SK-N-MC (cell line): ENCODE results near the gene C20orf144.
"Not testable (repeated sequence)": the region's sequence is repeated elsewhere in the genome, so short reads cannot be mapped to it uniquely, and the experiment has no call there.

ENCODE experiments used
- DNase-seq: peaks from one replicate; pipeline ENCODE4 v3.0.0-alpha.2; 2011; ENCODE audit warnings: low read depth, low spot score
- H3K27ac ChIP-seq: fragments of 200-600 bp; sonication (generic); 2 replicates; pipeline ENCODE4 v1.5.1; 2016; ENCODE audit warnings: mixed run types
- H3K36me3 ChIP-seq: fragments of 200-600 bp; sonication (generic); 2 replicates; pipeline ENCODE4 v1.6.1; 2017; ENCODE audit warnings: antibody characterized with exemption, low read length, mixed read lengths; ENCODE audit not compliant: insufficient read depth
- H3K4me3 ChIP-seq: fragments of 200-600 bp; sonication (generic); 2 replicates; pipeline ENCODE4 v1.5.1; 2016
- H3K9ac ChIP-seq: fragments of 200-600 bp; sonication (generic); 2 replicates; pipeline ENCODE4 v1.8.0; 2017; ENCODE audit warnings: mixed run types, mixed read lengths; ENCODE audit not compliant: insufficient read length
- H3K9me3 ChIP-seq: fragments of 200-600 bp; sonication (generic); 2 replicates; pipeline ENCODE4 v1.6.1; 2017; ENCODE audit warnings: low read depth, mild to moderate bottlenecking, antibody characterized with exemption, low read length, moderate library complexity, mixed read lengths
- EZH2 ChIP-seq: fragments of 200-600 bp; sonication (generic); IDR thresholded peaks from one replicate; pipeline ENCODE4 v1.6.1; 2017; ENCODE audit warnings: antibody characterized with exemption
- FOXP2 ChIP-seq: optimal IDR thresholded peaks from 2 replicates; pipeline ENCODE3; 2011; ENCODE audit warnings: mild to moderate bottlenecking, moderate library complexity; ENCODE audit not compliant: insufficient read depth; ENCODE audit errors: extremely low read length, control extremely low read depth
- POLR2AphosphoS5 ChIP-seq: IDR thresholded peaks from 2 replicates; pipeline ENCODE4 v1.6.1; 2012; ENCODE audit warnings: mild to moderate bottlenecking, low read depth, low read length, borderline replicate concordance

The C20orf144 gene

GRCh38 chr20:33630507-33630906, 31.6 kb upstream of the C20orf144 start:
- DNase-seq = no peak
- H3K27ac ChIP-seq = no peak overlapping the region
- H3K9ac ChIP-seq = no peak overlapping the region
- no peak overlapping the region for H3K4me3 ChIP-seq
- no peaks in the 10 kb centered on the region for H3K9me3 ChIP-seq
- TF ChIP-seq EZH2 = no peak
- TF ChIP-seq FOXP2 = no peak
- TF ChIP-seq POLR2AphosphoS5 = no peak
- peaks cover 41% of the 10 kb centered on the region for H3K36me3 ChIP-seq

- H3K9ac ChIP-seq, H3K4me3 ChIP-seq, DNase-seq, H3K9me3 ChIP-seq, H3K27ac ChIP-seq: not testable (repeated sequence)
- peaks cover 40% of the 10 kb centered on the region for H3K36me3 ChIP-seq
These were observed 30.2 kb upstream of the C20orf144 start for GRCh38 chr20:33631910-33632309.

GRCh38 chr20:33635341-33635740, 26.8 kb upstream of the C20orf144 start:
- H3K36me3 ChIP-seq = peaks cover 25% of the 10 kb centered on the region; the same call in 1 of the 2 replicates
- H3K27ac ChIP-seq = no peak overlapping the region
- H3K9me3 ChIP-seq = no peaks in the 10 kb centered on the region
- no peak overlapping the region for H3K4me3 ChIP-seq
- no peak overlapping the region for H3K9ac ChIP-seq
- TF ChIP-seq FOXP2 (no peak), EZH2 (no peak), POLR2AphosphoS5 (no peak)
- DNase-seq = no peak

- H3K4me3 ChIP-seq = no peak overlapping the region
- no peak for DNase-seq
- TF ChIP-seq FOXP2 (no peak), EZH2 (no peak), POLR2AphosphoS5 (no peak)
- no peak overlapping the region for H3K27ac ChIP-seq
- H3K9ac ChIP-seq = no peak overlapping the region
- H3K36me3 ChIP-seq = peaks cover 25% of the 10 kb centered on the region; the same call in 1 of the 2 replicates
- no peaks in the 10 kb centered on the region for H3K9me3 ChIP-seq
These were observed 25.4 kb upstream of the C20orf144 start for GRCh38 chr20:33636776-33637175.

GRCh38 chr20:33640287-33640686, 21.8 kb upstream of the C20orf144 start:
- Histone ChIP-seq H3K4me3 (no peak overlapping the region), H3K9ac (no peak overlapping the region), H3K9me3 (no peaks in the 10 kb centered on the region), H3K36me3 (peaks cover 31% of the 10 kb centered on the region; the same call in 1 of the 2 replicates), H3K27ac (no peak overlapping the region)
- DNase-seq = no peak
- TF ChIP-seq FOXP2 = no peak
- TF ChIP-seq POLR2AphosphoS5 = no peak
- no peak for TF ChIP-seq EZH2

GRCh38 chr20:33644313-33645071, 17.6 kb upstream of the C20orf144 start:
- TF ChIP-seq EZH2 = no peak
- no peak for TF ChIP-seq FOXP2
- no peak for TF ChIP-seq POLR2AphosphoS5
- no peaks in the 10 kb centered on the region for H3K9me3 ChIP-seq
- H3K27ac ChIP-seq = no peak overlapping the region
- peaks cover 20% of the 10 kb centered on the region; the same call in 1 of the 2 replicates for H3K36me3 ChIP-seq
- DNase-seq = no peak
- H3K9ac ChIP-seq = no peak overlapping the region
- H3K4me3 ChIP-seq = no peak overlapping the region

GRCh38 chr20:33645072-33645358, 17.1 kb upstream of the C20orf144 start:
- no peaks in the 10 kb centered on the region for H3K9me3 ChIP-seq

GRCh38 chr20:33645396-33645795, 16.7 kb upstream of the C20orf144 start:
- no peak overlapping the region for H3K9ac ChIP-seq
- no peak overlapping the region for H3K4me3 ChIP-seq
- H3K36me3 ChIP-seq = peaks cover 15% of the 10 kb centered on the region; the same call in 1 of the 2 replicates
- no peak overlapping the region for H3K27ac ChIP-seq
- DNase-seq = no peak
- H3K9me3 ChIP-seq = no peaks in the 10 kb centered on the region
- TF ChIP-seq EZH2 (no peak), POLR2AphosphoS5 (no peak), FOXP2 (no peak)

More at GRCh38 chr20:33645072-33645358, 17.1 kb upstream of the C20orf144 start:
- H3K36me3 ChIP-seq = peaks cover 15% of the 10 kb centered on the region; the same call in 1 of the 2 replicates
- H3K9ac ChIP-seq = no peak overlapping the region
- H3K4me3 ChIP-seq = no peak overlapping the region
- TF ChIP-seq EZH2 = no peak
- TF ChIP-seq POLR2AphosphoS5 = no peak
- no peak for TF ChIP-seq FOXP2
- no peak for DNase-seq
- H3K27ac ChIP-seq = no peak overlapping the region

GRCh38 chr20:33646191-33646590, 15.9 kb upstream of the C20orf144 start:
- Histone ChIP-seq H3K27ac (no peak overlapping the region), H3K9ac (no peak overlapping the region), H3K36me3 (peaks cover 15% of the 10 kb centered on the region; the same call in 1 of the 2 replicates), H3K4me3 (no peak overlapping the region), H3K9me3 (no peaks in the 10 kb centered on the region)
- TF ChIP-seq FOXP2 = no peak
- DNase-seq = no peak

- H3K27ac ChIP-seq, H3K9ac ChIP-seq, H3K9me3 ChIP-seq, H3K4me3 ChIP-seq, DNase-seq: not testable (repeated sequence)
- peaks cover 15% of the 10 kb centered on the region; the same call in 1 of the 2 replicates for H3K36me3 ChIP-seq
These were observed 15.0 kb upstream of the C20orf144 start for GRCh38 chr20:33646959-33647602.
